Heart right ventricle (tissue), 16 donors: ENCODE data around the gene ZNF492. TPM values are rescaled to one million over a fixed set of nuclear protein-coding genes. Genes with fewer than 3 reads are reported as not detected.
A peak's percentile ranks its signal among the peaks of the same experiment; 100 is the strongest.

Experiments
- ATAC-seq, 8 donors: fragments of 200-7000 bp; cut with Tn5 transposase; one replicate each; pipeline ENCODE4 v1.9.1; 2020; ENCODE audit warnings: mild to moderate bottlenecking in 8 of 8, moderate library complexity in 8 of 8, moderate number of reproducible peaks in 1 of 8
- DNase-seq, 2 donors: peaks; one replicate each; pipeline ENCODE4 v3.0.0-alpha.2; 2020
- H3K27ac ChIP-seq, 10 donors: fragments of 200-600 bp; sonication (generic) in 2 of 10; one replicate each; pipeline versions ENCODE4 v1.5.0 to v1.8.0; 2020 to 2022; ENCODE audit warnings: mild to moderate bottlenecking in 3 of 10
- H3K27me3 ChIP-seq, 7 donors: fragments of 200-600 bp; one replicate each; pipeline ENCODE4 v1.8.0; 2021 to 2022; ENCODE audit warnings: mild to moderate bottlenecking in 2 of 7
- H3K36me3 ChIP-seq, 9 donors: fragments of 200-600 bp; sonication (generic) in 1 of 9; one replicate each; pipeline versions ENCODE4 v1.5.0 to v1.8.0; 2020 to 2022; ENCODE audit warnings: mild to moderate bottlenecking in 2 of 9
- H3K4me1 ChIP-seq, 9 donors: fragments of 200-600 bp; sonication (generic) in 1 of 9; one replicate each; pipeline versions ENCODE4 v1.5.0 to v1.8.0; 2020 to 2022; ENCODE audit warnings: mild to moderate bottlenecking in 4 of 9
- H3K4me3 ChIP-seq, 10 donors: fragments of 200-600 bp; sonication (generic) in 2 of 10; one replicate each; pipeline versions ENCODE4 v1.5.0 to v1.8.0; 2020 to 2022; ENCODE audit warnings: mild to moderate bottlenecking in 7 of 10, moderate library complexity in 2 of 10
- H3K9me3 ChIP-seq, 11 donors: fragments of 200-600 bp in 10 of 11; sonication (generic) in 2 of 11; one replicate each; pipeline versions ENCODE4 v1.5.0 to v1.8.0; 2013 to 2022; ENCODE audit warnings: mild to moderate bottlenecking in 2 of 11, control low read depth in 1 of 11, moderate library complexity in 1 of 11
- WGBS, 2 donors: extraction: QIAGEN DNeasy Blood & Tissue Kit; methylation state at CpG; one replicate each; pipeline ENCODE4 v1.1.7; 2013; ENCODE audit warnings: inconsistent platforms in 1 of 2; 5-methylcytosine and 5-hydroxymethylcytosine counted together
- intact Hi-C, 10 donors: fragments of 100-400 bp; cut with DNase I; formaldehyde crosslinking; loops; one replicate each; pipeline versions ENCODE4 v1.11.1 to v1.14.2; 2022
- polyA plus RNA-seq, 2 donors: library from polyadenylated mRNA; stranded (reverse); fragments of 200-250 nt; gene quantifications; one replicate each; pipeline ENCODE4 v1.2.3, GENCODE V29; 2013
- total RNA-seq, 10 donors: library from RNA; stranded (reverse); fragmentation: NEBNext Ultra II Directional in 3 of 10; extraction: Animal tissue kit (Norgen Biotek cat#: 25700) in 3 of 10; gene quantifications; one replicate each; pipeline versions ENCODE4 v1.2.1 to v1.2.4, GENCODE V29; 2021 to 2023
- TF ChIP-seq, protein P1 (sequence below), 9 donors: fragments of 200-600 bp; sonication (generic) in 2 of 9; IDR thresholded peaks; one replicate each; pipeline versions ENCODE4 v1.5.0 to v1.8.0; 2021 to 2022; ENCODE audit warnings: antibody characterized with exemption in 9 of 9, mild to moderate bottlenecking in 5 of 9, moderate library complexity in 1 of 9
- donor health status: Arrhythmogenic right ventricular cardiomyopathy.
- donor health status: ischemic (EF 13 %, LVEDD 7.1; RV severe dilation, severe dysfunction).
- donor health status: healthy with polysubstance abuse.
- donor health status: DM: no; HTN: yes; CAD: no.
- donor health status: DM: no; HTN: no; CAD: no.
- donor health status: ischemic (EF 25% LVEDD 6.9; RV normal size, moderate dysfunction).
- donor health status: ischemic (EF 25% LVEDD 5.7; RV mildly dilated, moderate dysfunction).
- donor health status: healthy.
- donor health status: DM: yes; HTN: yes; CAD: no.
- donor health status: Ischemic cardiomyopathy.
- donor health status: ischemic (EF 35%, LVEDD 5.7; RV mildly dilated, moderate dysfunction).
- donor health status: nonischemic (EF 11% LVEDD 7.7; RV severe dilation, severe dysfunction).
- donor health status: DM: yes; HTN: yes; CAD: no.
- donor health status: PGD.
- donor health status: ischemic (EF 29% LVEDD 5.4; RV normal size, mild dysfunction).
- donor health status: nonischemic (EF 23%, LVEDD 6.1; RV moderate dilation, normal function).

The ZNF492 gene
- total and polyA plus RNA-seq, 12 donors, result 0.06 to 0.17 (median 0.12) TPM; not detected in 5

GRCh38 chr19:22622901-22623840 is 11.0 kb upstream of the ZNF492 start:
- peaks cover 0 to 21% (median 0%) of the 10 kb centered on the region in 11 donors for H3K9me3 ChIP-seq
- H3K27ac ChIP-seq, result peak overlapping the region in 5 of 10 donors; percentile 12 to 48 (median 30)
- DNase-seq, result peak; percentile 19 to 62
- peak overlapping the region; percentile 15 to 43 (median 32) for H3K4me3 ChIP-seq
- TF ChIP-seq, protein P1, sequence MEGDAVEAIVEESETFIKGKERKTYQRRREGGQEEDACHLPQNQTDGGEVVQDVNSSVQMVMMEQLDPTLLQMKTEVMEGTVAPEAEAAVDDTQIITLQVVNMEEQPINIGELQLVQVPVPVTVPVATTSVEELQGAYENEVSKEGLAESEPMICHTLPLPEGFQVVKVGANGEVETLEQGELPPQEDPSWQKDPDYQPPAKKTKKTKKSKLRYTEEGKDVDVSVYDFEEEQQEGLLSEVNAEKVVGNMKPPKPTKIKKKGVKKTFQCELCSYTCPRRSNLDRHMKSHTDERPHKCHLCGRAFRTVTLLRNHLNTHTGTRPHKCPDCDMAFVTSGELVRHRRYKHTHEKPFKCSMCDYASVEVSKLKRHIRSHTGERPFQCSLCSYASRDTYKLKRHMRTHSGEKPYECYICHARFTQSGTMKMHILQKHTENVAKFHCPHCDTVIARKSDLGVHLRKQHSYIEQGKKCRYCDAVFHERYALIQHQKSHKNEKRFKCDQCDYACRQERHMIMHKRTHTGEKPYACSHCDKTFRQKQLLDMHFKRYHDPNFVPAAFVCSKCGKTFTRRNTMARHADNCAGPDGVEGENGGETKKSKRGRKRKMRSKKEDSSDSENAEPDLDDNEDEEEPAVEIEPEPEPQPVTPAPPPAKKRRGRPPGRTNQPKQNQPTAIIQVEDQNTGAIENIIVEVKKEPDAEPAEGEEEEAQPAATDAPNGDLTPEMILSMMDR (IDR thresholded peaks at IDR 0.05), result peak in 8 of 9 donors; percentile 7 to 46 (median 22)
- H3K36me3 ChIP-seq, result no peaks in the 10 kb centered on the region
- WGBS, 2 donors, result 4% methylated on average over 45 to 71 of the region's 71 CpGs
- intact Hi-C loops, result no loop called here
- H3K27me3 ChIP-seq, result peaks cover 0 to 43% (median 31%) of the 10 kb centered on the region in 7 donors
- peak; percentile 58 to 83 (median 68) for ATAC-seq
- H3K4me1 ChIP-seq, result peaks cover 0 to 7% (median 0%) of the 10 kb centered on the region in 9 donors

DNA sequence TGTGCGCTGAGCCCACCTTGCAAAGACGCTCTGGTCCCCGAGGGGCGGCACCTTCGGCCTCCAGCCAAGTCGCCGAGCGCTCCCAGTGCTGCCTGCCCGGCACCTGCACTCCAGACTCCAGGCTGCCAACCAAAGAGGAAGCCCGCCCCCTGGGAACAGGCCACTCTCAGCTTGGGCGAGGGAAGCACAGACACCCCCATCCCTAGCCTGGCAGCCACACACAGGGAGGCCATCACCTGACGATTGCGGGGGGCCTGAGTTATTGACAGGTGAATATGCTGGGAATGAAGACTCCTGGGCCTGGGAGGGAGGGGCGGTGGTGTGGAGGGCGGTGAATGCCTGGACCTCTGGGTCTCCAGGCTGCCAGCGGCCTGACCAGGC is 10.3 kb upstream of the ZNF492 start:
- no peak for DNase-seq
- no peak overlapping the region for H3K27ac ChIP-seq
- peaks cover 0 to 7% (median 0%) of the 10 kb centered on the region in 9 donors for H3K4me1 ChIP-seq
- peak in 1 of 8 donors; percentile 24 for ATAC-seq
- H3K9me3 ChIP-seq, result peaks cover 0 to 20% (median 0%) of the 10 kb centered on the region in 11 donors
- 48% methylated on average over 14 to 16 of the region's 16 CpGs for WGBS, 2 donors
- H3K36me3 ChIP-seq, result no peaks in the 10 kb centered on the region
- TF ChIP-seq, protein P1 (IDR thresholded peaks at IDR 0.05), result no peak
- H3K4me3 ChIP-seq, result no peak overlapping the region
- H3K27me3 ChIP-seq, result peaks cover 0 to 42% (median 29%) of the 10 kb centered on the region in 7 donors
- intact Hi-C loops, result no loop called here

- DNase-seq, result no peak
- H3K4me3 ChIP-seq, result no peak overlapping the region
- ATAC-seq, result no peak
- peaks cover 0 to 7% (median 0%) of the 10 kb centered on the region in 9 donors for H3K4me1 ChIP-seq
- TF ChIP-seq, protein P1 (IDR thresholded peaks at IDR 0.05), result no peak
- H3K9me3 ChIP-seq, result peaks cover 0 to 10% (median 0%) of the 10 kb centered on the region in 11 donors
- H3K27ac ChIP-seq, result no peak overlapping the region
- WGBS, 2 donors, result 56 to 65% methylated on average over 8 of the region's 8 CpGs
- H3K27me3 ChIP-seq, result peaks cover 0 to 41% (median 29%) of the 10 kb centered on the region in 7 donors
- no peaks in the 10 kb centered on the region for H3K36me3 ChIP-seq
- intact Hi-C loops, result no loop called here
Measured at GRCh38 chr19:22625266-22626035, 8.7 kb upstream of the ZNF492 start.

DNA sequence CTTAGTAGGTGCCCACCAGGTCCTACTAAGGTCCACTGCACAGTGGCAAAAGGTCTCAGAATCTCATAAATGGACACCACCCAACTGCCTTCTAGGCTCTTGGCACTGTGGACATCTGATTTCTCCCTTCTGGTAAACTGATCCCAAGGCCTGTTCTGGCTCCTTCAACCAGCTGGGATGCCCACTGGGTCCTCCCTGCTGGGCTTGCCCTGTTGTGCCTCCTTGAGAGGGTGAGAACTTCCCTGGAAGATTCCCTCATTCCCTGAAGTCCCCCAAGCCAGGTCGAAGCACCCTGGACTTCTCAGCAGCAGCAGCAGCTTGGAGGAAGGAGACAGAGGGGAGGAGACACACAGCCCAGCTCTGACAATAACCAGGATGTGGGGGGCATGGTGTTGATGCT is 6.6 kb upstream of the ZNF492 start:
- Histone ChIP-seq H3K4me3 (no peak overlapping the region), H3K4me1 (peaks cover 0 to 7% (median 0%) of the 10 kb centered on the region in 9 donors), H3K27ac (no peak overlapping the region), H3K36me3 (no peaks in the 10 kb centered on the region), H3K27me3 (peaks cover 0 to 24% (median 16%) of the 10 kb centered on the region in 7 donors), H3K9me3 (peaks cover 0 to 12% (median 0%) of the 10 kb centered on the region in 11 donors)
- ATAC-seq, result no peak
- intact Hi-C loops, result no loop called here
- DNase-seq, result no peak
- TF ChIP-seq, protein P1 (IDR thresholded peaks at IDR 0.05), result no peak
- WGBS, 2 donors, result 65 to 78% methylated on average over 1 of the region's 1 CpG
